ENCODE measurements around the gene SRM. TPM values are rescaled to one million over a fixed set of nuclear protein-coding genes. Genes with fewer than 3 reads are reported as not detected.

SRM gene
- total and polyA plus RNA-seq, 11 donors = 29.9 to 162 (median 54.7) TPM

GRCh38 chr1:11028018-11028417 lies 31.8 kb downstream of the SRM start:
- no peaks in the 10 kb centered on the region for H3K27me3 ChIP-seq
- no peaks in the 10 kb centered on the region for H3K9me3 ChIP-seq
- no peak for DNase-seq
- no peak for ATAC-seq
- H3K4me3 ChIP-seq = no peak overlapping the region
- H3K36me3 ChIP-seq = peaks cover 3 to 73% (median 59%) of the 10 kb centered on the region in 9 donors
- 84 to 96% (median 94%) methylated on average over 3 of the region's 3 CpGs for WGBS, 4 donors
- intact Hi-C loops (cut with DNase I) = no loop called here
- TF ChIP-seq, protein P1, sequence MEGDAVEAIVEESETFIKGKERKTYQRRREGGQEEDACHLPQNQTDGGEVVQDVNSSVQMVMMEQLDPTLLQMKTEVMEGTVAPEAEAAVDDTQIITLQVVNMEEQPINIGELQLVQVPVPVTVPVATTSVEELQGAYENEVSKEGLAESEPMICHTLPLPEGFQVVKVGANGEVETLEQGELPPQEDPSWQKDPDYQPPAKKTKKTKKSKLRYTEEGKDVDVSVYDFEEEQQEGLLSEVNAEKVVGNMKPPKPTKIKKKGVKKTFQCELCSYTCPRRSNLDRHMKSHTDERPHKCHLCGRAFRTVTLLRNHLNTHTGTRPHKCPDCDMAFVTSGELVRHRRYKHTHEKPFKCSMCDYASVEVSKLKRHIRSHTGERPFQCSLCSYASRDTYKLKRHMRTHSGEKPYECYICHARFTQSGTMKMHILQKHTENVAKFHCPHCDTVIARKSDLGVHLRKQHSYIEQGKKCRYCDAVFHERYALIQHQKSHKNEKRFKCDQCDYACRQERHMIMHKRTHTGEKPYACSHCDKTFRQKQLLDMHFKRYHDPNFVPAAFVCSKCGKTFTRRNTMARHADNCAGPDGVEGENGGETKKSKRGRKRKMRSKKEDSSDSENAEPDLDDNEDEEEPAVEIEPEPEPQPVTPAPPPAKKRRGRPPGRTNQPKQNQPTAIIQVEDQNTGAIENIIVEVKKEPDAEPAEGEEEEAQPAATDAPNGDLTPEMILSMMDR (IDR thresholded peaks at IDR 0.05) = no peak
- TF ChIP-seq POLR2A (IDR thresholded peaks at IDR 0.05) = no peak
- no peaks in the 10 kb centered on the region for H3K4me1 ChIP-seq
- no peak overlapping the region for H3K27ac ChIP-seq

- Histone ChIP-seq H3K27me3 (no peaks in the 10 kb centered on the region), H3K4me1 (no peaks in the 10 kb centered on the region), H3K27ac (no peak overlapping the region), H3K9me3 (no peaks in the 10 kb centered on the region), H3K36me3 (peaks cover 5 to 80% (median 66%) of the 10 kb centered on the region in 9 donors), H3K4me3 (no peak overlapping the region)
- DNase-seq (no peak), ATAC-seq (no peak)
- 74 to 77% (median 76%) methylated on average over 6 of the region's 6 CpGs for WGBS, 4 donors
- TF ChIP-seq POLR2A (IDR thresholded peaks at IDR 0.05) = no peak
- TF ChIP-seq, protein P1 (IDR thresholded peaks at IDR 0.05) = no peak
- intact Hi-C loops (cut with DNase I) = no loop called here
Measured at GRCh38 chr1:11027316-11027715, 32.5 kb downstream of the SRM start.

DNA sequence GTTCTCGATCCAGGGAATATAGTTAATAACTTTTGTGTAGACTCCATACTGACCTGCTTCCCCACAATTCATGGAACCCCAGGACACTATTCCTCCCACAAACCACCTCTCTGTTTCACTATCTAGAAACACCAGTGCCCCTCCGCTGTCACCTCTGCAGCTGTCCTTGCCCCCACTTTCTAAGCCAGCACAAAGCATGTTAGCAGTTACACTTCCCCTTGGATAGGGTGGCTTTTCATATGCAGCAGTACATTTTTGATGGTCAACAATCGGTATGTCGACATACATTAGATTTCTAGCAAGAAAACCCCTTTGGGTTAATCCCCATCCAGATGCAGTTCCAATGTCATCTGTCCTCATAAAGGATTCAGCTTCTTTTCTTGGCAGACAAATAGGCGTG lies 32.9 kb downstream of the SRM start:
- H3K4me1 ChIP-seq = no peaks in the 10 kb centered on the region
- TF ChIP-seq, protein P1 (IDR thresholded peaks at IDR 0.05) = no peak
- TF ChIP-seq POLR2A (IDR thresholded peaks at IDR 0.05) = no peak
- peaks cover 5 to 84% (median 70%) of the 10 kb centered on the region in 9 donors for H3K36me3 ChIP-seq
- 89 to 94% (median 93%) methylated on average over 5 of the region's 5 CpGs for WGBS, 4 donors
- no peak overlapping the region for H3K27ac ChIP-seq
- no peaks in the 10 kb centered on the region for H3K27me3 ChIP-seq
- intact Hi-C loops (cut with DNase I) = no loop called here
- DNase-seq = no peak
- H3K4me3 ChIP-seq = no peak overlapping the region
- no peaks in the 10 kb centered on the region for H3K9me3 ChIP-seq
- no peak for ATAC-seq

DNA sequence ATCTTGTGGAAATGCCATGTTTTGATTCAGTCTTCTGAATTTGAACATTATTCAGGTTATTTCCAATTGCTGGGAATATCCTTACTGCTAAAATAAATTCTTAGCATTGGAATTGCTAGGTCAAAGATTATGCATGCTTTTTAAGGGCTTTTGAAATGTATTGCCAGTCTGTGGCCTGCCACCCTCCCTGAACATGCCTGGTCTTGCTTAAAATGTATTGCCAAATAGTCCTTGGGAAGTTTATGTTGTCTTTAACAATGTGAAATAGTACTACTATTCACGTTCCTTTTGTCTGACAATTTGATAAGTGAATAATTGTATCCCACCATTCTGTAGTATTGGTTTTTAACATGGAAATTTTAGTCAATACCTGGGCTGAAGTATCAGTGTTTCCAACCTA lies 33.8 kb downstream of the SRM start:
- no peak for TF ChIP-seq POLR2A (IDR thresholded peaks at IDR 0.05)
- TF ChIP-seq, protein P1 (IDR thresholded peaks at IDR 0.05) = no peak
- 77 to 88% (median 84%) methylated on average over 1 of the region's 1 CpG for WGBS, 4 donors
- no peaks in the 10 kb centered on the region for H3K27me3 ChIP-seq

More for the DNA sequence above, 33.8 kb downstream of the SRM start:
- H3K4me1 ChIP-seq = no peaks in the 10 kb centered on the region
- peaks cover 5 to 92% (median 78%) of the 10 kb centered on the region in 9 donors for H3K36me3 ChIP-seq
- no peak for DNase-seq
- H3K4me3 ChIP-seq = no peak overlapping the region
- no peak overlapping the region for H3K27ac ChIP-seq
- no peak for ATAC-seq
- intact Hi-C loops (cut with DNase I) = no loop called here
- no peaks in the 10 kb centered on the region for H3K9me3 ChIP-seq
